ENCODE data around the gene USP9X.

The USP9X gene

DNA sequence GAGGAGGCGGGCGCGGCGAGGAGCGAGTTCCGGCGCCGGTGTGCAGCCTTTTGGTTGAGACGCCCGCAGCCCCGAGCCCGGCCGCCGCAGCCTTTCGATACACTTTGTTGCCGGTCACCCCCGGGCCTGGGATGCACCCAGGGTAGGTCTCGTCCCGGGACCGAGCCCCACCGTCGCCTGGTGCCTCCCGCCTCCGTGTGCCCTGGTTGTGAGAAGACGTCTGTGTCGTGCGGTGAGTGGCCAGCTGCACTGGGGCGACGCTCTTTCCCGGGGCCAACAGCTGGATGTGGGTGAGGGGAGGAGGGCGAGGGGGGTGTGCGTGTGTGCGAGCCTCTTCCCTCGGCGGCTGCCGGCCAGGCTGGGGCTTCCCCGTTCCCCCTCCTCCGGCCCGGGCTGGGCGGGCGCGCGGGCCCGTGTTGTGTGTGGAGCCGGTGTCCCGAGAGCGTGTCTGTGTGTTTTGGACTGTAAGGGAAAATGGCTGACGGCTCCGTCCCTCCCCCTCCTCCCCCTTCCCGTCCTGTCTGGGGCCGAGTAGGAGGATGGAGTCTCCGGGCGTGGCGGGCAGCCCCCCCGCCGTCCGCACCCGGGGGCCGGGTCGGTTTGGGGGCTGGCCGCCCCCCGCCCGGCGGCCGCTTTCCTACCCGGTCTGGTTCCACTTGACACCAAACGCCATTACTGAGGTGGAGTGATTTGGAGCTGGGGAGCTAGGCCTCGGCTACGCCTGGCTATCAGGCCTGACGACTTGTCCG is 807 bp downstream of the USP9X start (continued):
- TF ChIP-seq ZBTB21 (tag by site-specific recombination; IDR thresholded peaks at IDR 0.05) (no peak), ZIC2 (tag by site-specific recombination; IDR thresholded peaks at IDR 0.05) (no peak), PRDM10 (tag by site-specific recombination; IDR thresholded peaks at IDR 0.05) (peak; percentile 31; the same call in 1 of the 2 replicates), ZEB2 (tag by site-specific recombination; IDR thresholded peaks at IDR 0.05) (0 out of 2 replicates have a peak, but pooled peaks have one; percentile 13), ZNF626 (tag by site-specific recombination; IDR thresholded peaks at IDR 0.05) (no peak)

DNA sequence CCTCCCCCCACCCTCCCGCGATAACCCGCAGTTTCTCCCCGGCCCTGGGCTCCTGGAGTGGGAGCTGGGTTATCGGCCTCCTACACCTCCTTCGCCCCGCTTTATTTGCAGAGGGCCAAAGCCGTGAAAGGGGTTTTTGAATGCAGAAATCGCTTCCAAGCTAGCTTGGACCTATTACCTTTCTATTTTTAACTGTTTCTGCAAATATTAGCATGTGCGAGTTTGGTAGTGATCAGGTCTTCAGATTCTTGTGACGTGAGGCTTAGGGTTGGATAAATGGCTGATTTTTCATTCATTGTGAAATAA is 1.3 kb downstream of the USP9X start:
- ChIA-PET CTCF (interaction anchor here (0.6 to 2.6 kb wide), 4 partner anchors 9 to 300 kb away, joined by 3 to 14 read pairs (median 4); no protein-coding TSS in a partner anchor), POLR2A (interaction anchor here (0.6 to 3.9 kb wide), 8 partner anchors 10 to 351 kb away, joined by 3 to 36 read pairs (median 6); partner anchors contain the start of gene MED14)
- Histone ChIP-seq H3K4me1 (ENCODE audit: control insufficient read depth, insufficient read depth, low read length) (peaks cover 25% of the 10 kb centered on the region), H3K36me3 (ENCODE audit: control insufficient read depth in 2 of 2, insufficient read depth in 1 of 2, low read length in 2 of 2) (peaks cover 0 to 4% of the 10 kb centered on the region in 2 experiments; a peak in 2 of 3 replicates), H3K9me3 (ENCODE audit: control insufficient read depth, insufficient read depth, low read depth, low read length) (no peaks in the 10 kb centered on the region), H3K27ac (ENCODE audit: extremely low read depth, low read depth, low read length) (peak overlapping the region; percentile 99), H3K4me3 (ENCODE audit: low read depth, low read length) (peak overlapping the region; percentile 61)
- TF ChIP-seq ZFHX2 (tag by site-specific recombination; conservative IDR thresholded peaks at IDR 0.05) (peak; percentile 35; the same call in 1 of the 2 replicates), ZNF155 (tag by site-specific recombination; IDR thresholded peaks at IDR 0.05) (no peak), ZNF629 (tag by site-specific recombination; IDR thresholded peaks at IDR 0.05) (no peak; the same call in 1 of the 2 replicates), ZSCAN30 (tag by site-specific recombination; IDR thresholded peaks at IDR 0.05) (peak; percentile 1; the same call in 1 of the 2 replicates), ZNF501 (tag by site-specific recombination; IDR thresholded peaks at IDR 0.05) (no peak), ZFP37 (tag by site-specific recombination; IDR thresholded peaks at IDR 0.05) (0 out of 2 replicates have a peak, but pooled peaks have one; percentile 14), ZNF26 (tag by site-specific recombination; IDR thresholded peaks at IDR 0.05) (no peak), ZNF184 (tag by site-specific recombination; IDR thresholded peaks at IDR 0.05) (0 out of 2 replicates have a peak, but pooled peaks have one; percentile 3), KLF8 (tag by site-specific recombination; IDR thresholded peaks at IDR 0.05) (no peak; the same call in 1 of the 2 replicates), ZIC2 (tag by site-specific recombination; IDR thresholded peaks at IDR 0.05) (no peak), ZNF311 (tag by site-specific recombination; IDR thresholded peaks at IDR 0.05; ENCODE audit: borderline replicate concordance) (no peak)
- TF ChIP-seq, protein P1, sequence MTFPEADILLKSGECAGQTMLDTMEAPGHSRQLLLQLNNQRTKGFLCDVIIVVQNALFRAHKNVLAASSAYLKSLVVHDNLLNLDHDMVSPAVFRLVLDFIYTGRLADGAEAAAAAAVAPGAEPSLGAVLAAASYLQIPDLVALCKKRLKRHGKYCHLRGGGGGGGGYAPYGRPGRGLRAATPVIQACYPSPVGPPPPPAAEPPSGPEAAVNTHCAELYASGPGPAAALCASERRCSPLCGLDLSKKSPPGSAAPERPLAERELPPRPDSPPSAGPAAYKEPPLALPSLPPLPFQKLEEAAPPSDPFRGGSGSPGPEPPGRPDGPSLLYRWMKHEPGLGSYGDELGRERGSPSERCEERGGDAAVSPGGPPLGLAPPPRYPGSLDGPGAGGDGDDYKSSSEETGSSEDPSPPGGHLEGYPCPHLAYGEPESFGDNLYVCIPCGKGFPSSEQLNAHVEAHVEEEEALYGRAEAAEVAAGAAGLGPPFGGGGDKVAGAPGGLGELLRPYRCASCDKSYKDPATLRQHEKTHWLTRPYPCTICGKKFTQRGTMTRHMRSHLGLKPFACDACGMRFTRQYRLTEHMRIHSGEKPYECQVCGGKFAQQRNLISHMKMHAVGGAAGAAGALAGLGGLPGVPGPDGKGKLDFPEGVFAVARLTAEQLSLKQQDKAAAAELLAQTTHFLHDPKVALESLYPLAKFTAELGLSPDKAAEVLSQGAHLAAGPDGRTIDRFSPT (tag by site-specific recombination; IDR thresholded peaks at IDR 0.05): no peak
- TF ChIP-seq, protein P2, sequence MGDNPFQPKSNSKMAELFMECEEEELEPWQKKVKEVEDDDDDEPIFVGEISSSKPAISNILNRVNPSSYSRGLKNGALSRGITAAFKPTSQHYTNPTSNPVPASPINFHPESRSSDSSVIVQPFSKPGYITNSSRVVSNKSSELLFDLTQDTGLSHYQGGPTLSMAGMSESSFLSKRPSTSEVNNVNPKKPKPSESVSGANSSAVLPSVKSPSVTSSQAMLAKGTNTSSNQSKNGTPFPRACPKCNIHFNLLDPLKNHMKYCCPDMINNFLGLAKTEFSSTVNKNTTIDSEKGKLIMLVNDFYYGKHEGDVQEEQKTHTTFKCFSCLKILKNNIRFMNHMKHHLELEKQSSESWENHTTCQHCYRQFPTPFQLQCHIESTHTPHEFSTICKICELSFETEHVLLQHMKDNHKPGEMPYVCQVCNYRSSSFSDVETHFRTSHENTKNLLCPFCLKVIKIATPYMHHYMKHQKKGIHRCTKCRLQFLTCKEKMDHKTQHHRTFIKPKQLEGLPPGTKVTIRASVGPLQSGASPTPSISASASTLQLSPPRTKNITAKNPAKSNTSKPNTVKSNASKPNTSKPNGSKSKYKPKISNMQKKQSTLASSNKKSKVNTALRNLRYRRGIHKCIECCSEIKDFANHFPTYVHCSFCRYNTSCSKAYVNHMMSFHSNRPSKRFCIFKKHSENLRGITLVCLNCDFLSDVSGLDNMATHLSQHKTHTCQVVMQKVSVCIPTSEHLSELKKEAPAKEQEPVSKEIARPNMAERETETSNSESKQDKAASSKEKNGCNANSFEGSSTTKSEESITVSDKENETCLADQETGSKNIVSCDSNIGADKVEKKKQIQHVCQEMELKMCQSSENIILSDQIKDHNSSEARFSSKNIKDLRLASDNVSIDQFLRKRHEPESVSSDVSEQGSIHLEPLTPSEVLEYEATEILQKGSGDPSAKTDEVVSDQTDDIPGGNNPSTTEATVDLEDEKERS (tag by site-specific recombination; IDR thresholded peaks at IDR 0.05): no peak
- TF ChIP-seq, protein P3, sequence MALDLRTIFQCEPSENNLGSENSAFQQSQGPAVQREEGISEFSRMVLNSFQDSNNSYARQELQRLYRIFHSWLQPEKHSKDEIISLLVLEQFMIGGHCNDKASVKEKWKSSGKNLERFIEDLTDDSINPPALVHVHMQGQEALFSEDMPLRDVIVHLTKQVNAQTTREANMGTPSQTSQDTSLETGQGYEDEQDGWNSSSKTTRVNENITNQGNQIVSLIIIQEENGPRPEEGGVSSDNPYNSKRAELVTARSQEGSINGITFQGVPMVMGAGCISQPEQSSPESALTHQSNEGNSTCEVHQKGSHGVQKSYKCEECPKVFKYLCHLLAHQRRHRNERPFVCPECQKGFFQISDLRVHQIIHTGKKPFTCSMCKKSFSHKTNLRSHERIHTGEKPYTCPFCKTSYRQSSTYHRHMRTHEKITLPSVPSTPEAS (tag by site-specific recombination; IDR thresholded peaks at IDR 0.05): no peak
- TF ChIP-seq, protein P4, sequence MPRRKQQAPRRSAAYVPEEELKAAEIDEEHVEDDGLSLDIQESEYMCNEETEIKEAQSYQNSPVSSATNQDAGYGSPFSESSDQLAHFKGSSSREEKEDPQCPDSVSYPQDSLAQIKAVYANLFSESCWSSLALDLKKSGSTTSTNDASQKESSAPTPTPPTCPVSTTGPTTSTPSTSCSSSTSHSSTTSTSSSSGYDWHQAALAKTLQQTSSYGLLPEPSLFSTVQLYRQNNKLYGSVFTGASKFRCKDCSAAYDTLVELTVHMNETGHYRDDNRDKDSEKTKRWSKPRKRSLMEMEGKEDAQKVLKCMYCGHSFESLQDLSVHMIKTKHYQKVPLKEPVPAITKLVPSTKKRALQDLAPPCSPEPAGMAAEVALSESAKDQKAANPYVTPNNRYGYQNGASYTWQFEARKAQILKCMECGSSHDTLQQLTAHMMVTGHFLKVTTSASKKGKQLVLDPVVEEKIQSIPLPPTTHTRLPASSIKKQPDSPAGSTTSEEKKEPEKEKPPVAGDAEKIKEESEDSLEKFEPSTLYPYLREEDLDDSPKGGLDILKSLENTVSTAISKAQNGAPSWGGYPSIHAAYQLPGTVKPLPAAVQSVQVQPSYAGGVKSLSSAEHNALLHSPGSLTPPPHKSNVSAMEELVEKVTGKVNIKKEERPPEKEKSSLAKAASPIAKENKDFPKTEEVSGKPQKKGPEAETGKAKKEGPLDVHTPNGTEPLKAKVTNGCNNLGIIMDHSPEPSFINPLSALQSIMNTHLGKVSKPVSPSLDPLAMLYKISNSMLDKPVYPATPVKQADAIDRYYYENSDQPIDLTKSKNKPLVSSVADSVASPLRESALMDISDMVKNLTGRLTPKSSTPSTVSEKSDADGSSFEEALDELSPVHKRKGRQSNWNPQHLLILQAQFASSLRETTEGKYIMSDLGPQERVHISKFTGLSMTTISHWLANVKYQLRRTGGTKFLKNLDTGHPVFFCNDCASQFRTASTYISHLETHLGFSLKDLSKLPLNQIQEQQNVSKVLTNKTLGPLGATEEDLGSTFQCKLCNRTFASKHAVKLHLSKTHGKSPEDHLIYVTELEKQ (tag by site-specific recombination; IDR thresholded peaks at IDR 0.05; ENCODE audit: borderline replicate concordance): no peak
